ENCODE measurements around the gene EVX2.

Gene EVX2

GRCh38 chr2:176089843-176090395, 6.2 kb upstream of the EVX2 start:
- peaks cover 28% of the 10 kb centered on the region for H3K4me1 ChIP-seq (ENCODE audit: insufficient read depth, low read length)
- DNase-seq = no peak
- no peak overlapping the region for H3K4me2 ChIP-seq (ENCODE audit: insufficient read depth, low read length)
- no peak overlapping the region for H3K27ac ChIP-seq (ENCODE audit: low read length)
- no peaks in the 10 kb centered on the region for H3K9me3 ChIP-seq (ENCODE audit: insufficient read depth, low read length, severe bottlenecking)
- no peak overlapping the region for H2AFZ ChIP-seq (ENCODE audit: low read depth, low read length)
- H3K27me3 ChIP-seq (ENCODE audit: insufficient read depth, low read length, poor library complexity) = no peaks in the 10 kb centered on the region
- no peaks in the 10 kb centered on the region for H3K36me3 ChIP-seq (ENCODE audit: insufficient read depth, low read length)
- no peak overlapping the region for H3K9ac ChIP-seq (ENCODE audit: low read depth, low read length)
- no peak for TF ChIP-seq CTCF (IDR thresholded peaks at IDR 0.05; ENCODE audit: borderline replicate concordance, extremely low read depth, low read length, poor library complexity, severe bottlenecking)
- TF ChIP-seq EZH2 (IDR thresholded peaks at IDR 0.05; ENCODE audit: borderline replicate concordance, low read depth, low read length, severe bottlenecking) = no peak
- peaks cover 19% of the 10 kb centered on the region for H3K79me2 ChIP-seq (ENCODE audit: insufficient read depth, low read length)
- no peak overlapping the region for H3K4me3 ChIP-seq (ENCODE audit: low read depth in 1 of 2, low read length in 2 of 2)
- H4K20me1 ChIP-seq (ENCODE audit: insufficient read depth, low read length) = no peaks in the 10 kb centered on the region
- no peak for ATAC-seq (ENCODE audit: insufficient read depth, low read depth)

- H3K9me3 ChIP-seq (ENCODE audit: insufficient read depth, low read length, severe bottlenecking) = no peaks in the 10 kb centered on the region
- no peak for DNase-seq
- TF ChIP-seq CTCF (IDR thresholded peaks at IDR 0.05; ENCODE audit: borderline replicate concordance, extremely low read depth, low read length, poor library complexity, severe bottlenecking) = no peak
- no peak for TF ChIP-seq EZH2 (IDR thresholded peaks at IDR 0.05; ENCODE audit: borderline replicate concordance, low read depth, low read length, severe bottlenecking)
- no peak overlapping the region for H3K4me3 ChIP-seq (ENCODE audit: low read depth in 1 of 2, low read length in 2 of 2)
- ATAC-seq (ENCODE audit: insufficient read depth, low read depth) = no peak
- no peak overlapping the region for H3K9ac ChIP-seq (ENCODE audit: low read depth, low read length)
- H3K4me1 ChIP-seq (ENCODE audit: insufficient read depth, low read length) = peaks cover 20% of the 10 kb centered on the region
- no peak overlapping the region for H3K27ac ChIP-seq (ENCODE audit: low read length)
- H4K20me1 ChIP-seq (ENCODE audit: insufficient read depth, low read length) = no peaks in the 10 kb centered on the region
- H2AFZ ChIP-seq (ENCODE audit: low read depth, low read length) = no peak overlapping the region
- no peak overlapping the region for H3K4me2 ChIP-seq (ENCODE audit: insufficient read depth, low read length)
- peaks cover 12% of the 10 kb centered on the region for H3K79me2 ChIP-seq (ENCODE audit: insufficient read depth, low read length)
- no peaks in the 10 kb centered on the region for H3K36me3 ChIP-seq (ENCODE audit: insufficient read depth, low read length)
- H3K27me3 ChIP-seq (ENCODE audit: insufficient read depth, low read length, poor library complexity) = no peaks in the 10 kb centered on the region
Measured at GRCh38 chr2:176088937-176089842, 5.4 kb upstream of the EVX2 start.

- peaks cover 3% of the 10 kb centered on the region for H3K79me2 ChIP-seq (ENCODE audit: insufficient read depth, low read length)
- peak overlapping the region; percentile 41 for H2AFZ ChIP-seq (ENCODE audit: low read depth, low read length)
- H3K27me3 ChIP-seq (ENCODE audit: insufficient read depth, low read length, poor library complexity) = no peaks in the 10 kb centered on the region
- peak overlapping the region; percentile 36; the same call in 1 of the 2 replicates for H3K4me2 ChIP-seq (ENCODE audit: insufficient read depth, low read length)
- H4K20me1 ChIP-seq (ENCODE audit: insufficient read depth, low read length) = no peaks in the 10 kb centered on the region
- H3K4me3 ChIP-seq (ENCODE audit: low read depth in 1 of 2, low read length in 2 of 2) = no peak overlapping the region
- TF ChIP-seq EZH2 (IDR thresholded peaks at IDR 0.05; ENCODE audit: borderline replicate concordance, low read depth, low read length, severe bottlenecking) (no peak), CTCF (IDR thresholded peaks at IDR 0.05; ENCODE audit: borderline replicate concordance, extremely low read depth, low read length, poor library complexity, severe bottlenecking) (peak; percentile 77)
- H3K36me3 ChIP-seq (ENCODE audit: insufficient read depth, low read length) = no peaks in the 10 kb centered on the region
- ATAC-seq (ENCODE audit: insufficient read depth, low read depth) (peak; percentile 69), DNase-seq (peak; percentile 65)
- H3K9me3 ChIP-seq (ENCODE audit: insufficient read depth, low read length, severe bottlenecking) = no peaks in the 10 kb centered on the region
- no peak overlapping the region for H3K27ac ChIP-seq (ENCODE audit: low read length)
- peaks cover 11% of the 10 kb centered on the region for H3K4me1 ChIP-seq (ENCODE audit: insufficient read depth, low read length)
- H3K9ac ChIP-seq (ENCODE audit: low read depth, low read length) = no peak overlapping the region
Measured at GRCh38 chr2:176088048-176088936, 4.5 kb upstream of the EVX2 start.

Data from DND-41 (cell line).